ENCODE measurements around the gene LACTB. TPM values are rescaled to one million over a fixed set of nuclear protein-coding genes. Genes with fewer than 3 reads are reported as not detected.

LACTB gene
- total RNA-seq, 3 donors from 2014 or later (not counting 1 experiment from before 2014, with no cell fraction given): 17.1 to 29.1 (median 26.4) TPM

DNA sequence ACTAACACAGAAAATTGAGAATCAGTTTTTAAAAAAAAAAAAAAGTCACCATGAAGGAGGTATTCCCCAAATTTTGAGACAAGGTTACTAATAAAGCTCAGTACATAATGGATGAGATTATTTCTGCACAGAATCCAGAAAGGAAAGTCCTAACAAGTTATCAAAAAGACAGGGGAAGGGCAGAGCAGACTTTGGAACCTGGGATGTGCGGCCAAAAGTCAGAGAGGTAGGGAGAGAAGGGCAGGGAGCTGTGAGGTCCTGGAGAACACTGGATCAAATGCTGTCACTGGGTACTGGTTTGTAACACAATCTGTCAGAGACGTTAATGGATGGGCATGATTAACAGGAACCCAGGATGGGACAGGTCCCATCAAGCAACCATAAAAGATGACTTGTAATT lies 12.2 kb upstream of the LACTB start:
- no peaks in the 10 kb centered on the region for H3K4me1 ChIP-seq (ENCODE audit: control insufficient read depth, insufficient read depth, low read length)
- H3K27ac Mint-ChIP-seq: no peak overlapping the region

DNA sequence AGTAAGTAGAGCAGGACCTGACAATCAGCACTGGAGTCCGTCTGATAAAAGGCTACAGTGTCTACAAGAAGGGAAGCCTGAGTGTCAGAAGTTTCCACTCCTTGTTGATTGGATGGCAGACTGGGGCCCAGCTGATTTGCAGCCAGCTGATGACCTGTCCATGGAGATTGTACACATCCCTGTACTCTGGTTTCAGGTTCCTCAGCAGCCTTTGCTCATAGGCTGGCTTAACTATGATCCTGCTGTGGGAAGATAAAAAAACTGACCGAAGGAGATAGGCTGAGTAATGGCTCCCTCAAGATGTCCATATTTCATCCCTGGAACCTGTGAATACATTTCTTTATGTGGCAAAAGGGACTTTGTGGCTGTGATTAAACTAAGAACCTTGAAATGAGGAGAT lies 11.7 kb upstream of the LACTB start:
- H3K4me3 Mint-ChIP-seq: no peak overlapping the region
- no peaks in the 10 kb centered on the region for H3K36me3 Mint-ChIP-seq
- no peaks in the 10 kb centered on the region for H3K36me3 ChIP-seq (ENCODE audit: control insufficient read depth, insufficient read depth, low read length)
- no peaks in the 10 kb centered on the region for H3K9me3 ChIP-seq (ENCODE audit: control insufficient read depth, insufficient read depth, low read length)
- H3K27me3 ChIP-seq (ENCODE audit: control insufficient read depth, insufficient read depth, low read length): no peaks in the 10 kb centered on the region
- TF ChIP-seq, protein P1, sequence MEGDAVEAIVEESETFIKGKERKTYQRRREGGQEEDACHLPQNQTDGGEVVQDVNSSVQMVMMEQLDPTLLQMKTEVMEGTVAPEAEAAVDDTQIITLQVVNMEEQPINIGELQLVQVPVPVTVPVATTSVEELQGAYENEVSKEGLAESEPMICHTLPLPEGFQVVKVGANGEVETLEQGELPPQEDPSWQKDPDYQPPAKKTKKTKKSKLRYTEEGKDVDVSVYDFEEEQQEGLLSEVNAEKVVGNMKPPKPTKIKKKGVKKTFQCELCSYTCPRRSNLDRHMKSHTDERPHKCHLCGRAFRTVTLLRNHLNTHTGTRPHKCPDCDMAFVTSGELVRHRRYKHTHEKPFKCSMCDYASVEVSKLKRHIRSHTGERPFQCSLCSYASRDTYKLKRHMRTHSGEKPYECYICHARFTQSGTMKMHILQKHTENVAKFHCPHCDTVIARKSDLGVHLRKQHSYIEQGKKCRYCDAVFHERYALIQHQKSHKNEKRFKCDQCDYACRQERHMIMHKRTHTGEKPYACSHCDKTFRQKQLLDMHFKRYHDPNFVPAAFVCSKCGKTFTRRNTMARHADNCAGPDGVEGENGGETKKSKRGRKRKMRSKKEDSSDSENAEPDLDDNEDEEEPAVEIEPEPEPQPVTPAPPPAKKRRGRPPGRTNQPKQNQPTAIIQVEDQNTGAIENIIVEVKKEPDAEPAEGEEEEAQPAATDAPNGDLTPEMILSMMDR (IDR thresholded peaks at IDR 0.05): no peak
- H3K4me3 ChIP-seq (ENCODE audit: low read length): no peak overlapping the region
- no peaks in the 10 kb centered on the region for H3K4me1 ChIP-seq (ENCODE audit: control insufficient read depth, insufficient read depth, low read length)
- H3K9me3 Mint-ChIP-seq: no peaks in the 10 kb centered on the region
- intact Hi-C loops (cut with micrococcal nuclease): no loop called here
- 92% methylated on average over 2 of the region's 2 CpGs for WGBS (ENCODE audit: insufficient coverage)
- DNase-seq (no peak), ATAC-seq (no peak)
- H3K27ac ChIP-seq (ENCODE audit: low read length): no peak overlapping the region
- H3K27ac Mint-ChIP-seq: no peak overlapping the region
- H3K4me1 Mint-ChIP-seq: peaks cover 4 to 6% of the 10 kb centered on the region in 2 donors
- H3K27me3 Mint-ChIP-seq (ENCODE audit: low read depth in 2 of 2): peaks cover 10 to 11% of the 10 kb centered on the region in 2 donors

More for the DNA sequence above, 12.2 kb upstream of the LACTB start:
- intact Hi-C loops (cut with micrococcal nuclease): no loop called here
- no peak overlapping the region for H3K4me3 Mint-ChIP-seq
- H3K36me3 Mint-ChIP-seq: no peaks in the 10 kb centered on the region
- Histone ChIP-seq H3K27ac (ENCODE audit: low read length) (no peak overlapping the region), H3K27me3 (ENCODE audit: control insufficient read depth, insufficient read depth, low read length) (no peaks in the 10 kb centered on the region), H3K36me3 (ENCODE audit: control insufficient read depth, insufficient read depth, low read length) (no peaks in the 10 kb centered on the region), H3K9me3 (ENCODE audit: control insufficient read depth, insufficient read depth, low read length) (no peaks in the 10 kb centered on the region), H3K4me3 (ENCODE audit: low read length) (no peak overlapping the region)
- no peak for ATAC-seq
- H3K4me1 Mint-ChIP-seq: peaks cover 6 to 10% of the 10 kb centered on the region in 2 donors
- TF ChIP-seq, protein P1 (IDR thresholded peaks at IDR 0.05): no peak
- WGBS (ENCODE audit: insufficient coverage): 87% methylated on average over 2 of the region's 2 CpGs
- DNase-seq: no peak
- H3K27me3 Mint-ChIP-seq (ENCODE audit: low read depth in 2 of 2): peaks cover 10 to 11% of the 10 kb centered on the region in 2 donors
- no peaks in the 10 kb centered on the region for H3K9me3 Mint-ChIP-seq

DNA sequence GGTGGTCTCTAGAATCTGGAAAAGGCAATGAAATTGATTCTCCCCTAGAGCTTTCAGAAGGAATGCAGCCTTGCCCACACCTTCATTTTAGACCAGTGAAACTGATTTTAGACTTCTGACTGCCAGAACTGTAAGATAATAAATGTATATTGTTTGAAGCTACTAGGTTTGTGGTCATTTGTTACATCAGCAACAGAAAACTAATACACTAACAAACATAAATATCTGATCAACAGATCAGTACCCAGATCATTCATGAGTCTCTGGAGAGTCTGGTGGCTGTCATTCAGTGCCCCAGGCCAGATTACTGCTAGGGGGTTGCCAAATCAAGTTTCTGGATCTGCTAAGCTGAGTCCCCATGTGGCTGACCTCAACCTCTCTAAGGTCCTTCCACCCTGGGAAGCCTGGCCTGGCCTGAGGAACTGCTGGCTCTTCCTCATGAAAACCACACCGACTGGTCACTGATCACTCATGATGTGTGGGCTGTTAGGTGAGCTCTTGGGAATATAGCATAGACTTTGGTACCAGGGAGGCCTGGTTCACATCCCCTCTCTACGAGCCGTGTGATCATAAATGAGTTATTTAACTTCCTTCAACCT lies 11.1 kb upstream of the LACTB start:
- TF ChIP-seq, protein P1 (IDR thresholded peaks at IDR 0.05): no peak
- no peaks in the 10 kb centered on the region for H3K27me3 ChIP-seq (ENCODE audit: control insufficient read depth, insufficient read depth, low read length)
- WGBS (ENCODE audit: insufficient coverage): 90% methylated on average over 1 of the region's 3 CpGs
- no peak overlapping the region for H3K4me3 ChIP-seq (ENCODE audit: low read length)
- intact Hi-C loops (cut with micrococcal nuclease): no loop called here
- Mint-ChIP-seq H3K4me3 (no peak overlapping the region), H3K27ac (no peak overlapping the region), H3K36me3 (no peaks in the 10 kb centered on the region), H3K27me3 (ENCODE audit: low read depth in 2 of 2) (peaks cover 10 to 11% of the 10 kb centered on the region in 2 donors), H3K9me3 (no peaks in the 10 kb centered on the region), H3K4me1 (no peaks in the 10 kb centered on the region)
- no peak for ATAC-seq
- H3K27ac ChIP-seq (ENCODE audit: low read length): no peak overlapping the region
- H3K9me3 ChIP-seq (ENCODE audit: control insufficient read depth, insufficient read depth, low read length): no peaks in the 10 kb centered on the region
- no peaks in the 10 kb centered on the region for H3K36me3 ChIP-seq (ENCODE audit: control insufficient read depth, insufficient read depth, low read length)
- H3K4me1 ChIP-seq (ENCODE audit: control insufficient read depth, insufficient read depth, low read length): no peaks in the 10 kb centered on the region
- DNase-seq: no peak

DNA sequence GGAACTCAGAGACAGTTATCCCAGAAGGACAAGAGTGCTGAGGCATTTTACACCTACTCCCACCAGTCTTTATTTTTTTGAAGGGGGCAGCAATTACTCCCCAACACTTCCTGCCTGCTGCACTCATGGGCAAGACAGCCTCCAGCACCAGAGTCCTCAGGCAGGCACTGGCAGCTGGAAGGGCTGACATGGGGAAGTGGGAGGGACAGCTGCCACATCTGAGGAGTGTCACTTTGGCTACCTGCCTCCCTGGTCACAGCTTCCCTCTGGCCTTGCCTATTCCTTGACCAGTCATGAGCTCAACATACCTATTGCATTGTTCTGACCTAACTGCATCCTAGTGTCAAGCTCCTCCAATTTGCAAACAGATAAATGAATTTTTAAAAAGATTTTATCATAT lies 10.2 kb upstream of the LACTB start:
- TF ChIP-seq, protein P1 (IDR thresholded peaks at IDR 0.05): no peak
- DNase-seq (no peak), ATAC-seq (no peak)
- Mint-ChIP-seq H3K27me3 (ENCODE audit: low read depth in 2 of 2) (peaks cover 7 to 11% of the 10 kb centered on the region in 2 donors), H3K4me1 (no peaks in the 10 kb centered on the region), H3K36me3 (no peaks in the 10 kb centered on the region), H3K9me3 (no peaks in the 10 kb centered on the region), H3K4me3 (no peak overlapping the region), H3K27ac (no peak overlapping the region)
- H3K27me3 ChIP-seq (ENCODE audit: control insufficient read depth, insufficient read depth, low read length): no peaks in the 10 kb centered on the region
- H3K4me1 ChIP-seq (ENCODE audit: control insufficient read depth, insufficient read depth, low read length): no peaks in the 10 kb centered on the region
- no peak overlapping the region for H3K4me3 ChIP-seq (ENCODE audit: low read length)
- no peaks in the 10 kb centered on the region for H3K36me3 ChIP-seq (ENCODE audit: control insufficient read depth, insufficient read depth, low read length)
- intact Hi-C loops (cut with micrococcal nuclease): no loop called here
- H3K9me3 ChIP-seq (ENCODE audit: control insufficient read depth, insufficient read depth, low read length): no peaks in the 10 kb centered on the region
- H3K27ac ChIP-seq (ENCODE audit: low read length): no peak overlapping the region
